NOMO-1 (cell line): ENCODE results near the gene FAM120A.

ENCODE experiments used
- DNase-seq, 2 experiments: peaks; one replicate each; lab custom pipeline; 2025; ENCODE audit not compliant: unreplicated experiment in 2 of 2; lab: John Stamatoyannopoulos, UW

FAM120A gene

GRCh38 chr9:93470391-93470790 is 18.9 kb downstream of the FAM120A start:
- no peak for DNase-seq

- no peak for DNase-seq
Measured at GRCh38 chr9:93471124-93471523, 19.6 kb downstream of the FAM120A start.

GRCh38 chr9:93473411-93473810 is 21.9 kb downstream of the FAM120A start:
- no peak for DNase-seq

GRCh38 chr9:93475108-93475507 is 23.6 kb downstream of the FAM120A start:
- no peak for DNase-seq

- DNase-seq: no peak
Measured at GRCh38 chr9:93475856-93476255, 24.4 kb downstream of the FAM120A start.

GRCh38 chr9:93476924-93477323 is 25.4 kb downstream of the FAM120A start:
- DNase-seq: no peak

GRCh38 chr9:93477397-93477796 is 25.9 kb downstream of the FAM120A start:
- no peak for DNase-seq

GRCh38 chr9:93479726-93480125 is 28.2 kb downstream of the FAM120A start:
- no peak for DNase-seq

- no peak for DNase-seq
Measured at GRCh38 chr9:93480262-93480661, 28.8 kb downstream of the FAM120A start.

- no peak for DNase-seq
Measured at GRCh38 chr9:93480728-93481324, 29.3 kb downstream of the FAM120A start.

GRCh38 chr9:93483497-93483896 is 32.0 kb downstream of the FAM120A start:
- no peak for DNase-seq

GRCh38 chr9:93486268-93486667 is 34.8 kb downstream of the FAM120A start:
- DNase-seq: no peak

- no peak for DNase-seq
Measured at GRCh38 chr9:93488244-93488643, 36.8 kb downstream of the FAM120A start.

GRCh38 chr9:93491593-93492232 is 40.2 kb downstream of the FAM120A start:
- no peak for DNase-seq

GRCh38 chr9:93492327-93492726 is 40.8 kb downstream of the FAM120A start:
- DNase-seq: no peak

GRCh38 chr9:93493949-93494348 is 42.5 kb downstream of the FAM120A start:
- no peak for DNase-seq

- no peak for DNase-seq
Measured at GRCh38 chr9:93496285-93496684, 44.8 kb downstream of the FAM120A start.

GRCh38 chr9:93500571-93501298 is 49.2 kb downstream of the FAM120A start:
- DNase-seq: no peak

GRCh38 chr9:93501406-93501805 is 49.9 kb downstream of the FAM120A start:
- no peak for DNase-seq

GRCh38 chr9:93503381-93503780 is 51.9 kb downstream of the FAM120A start:
- no peak for DNase-seq

- peak; percentile 80 for DNase-seq
Measured at GRCh38 chr9:93505541-93506132, 54.2 kb downstream of the FAM120A start.

GRCh38 chr9:93507768-93508167 is 56.3 kb downstream of the FAM120A start:
- no peak for DNase-seq
